ENCODE results near the gene SDR42E2. TPM values are rescaled to one million over a fixed set of nuclear protein-coding genes. Genes with fewer than 3 reads are reported as not detected.

SDR42E2 gene
- polyA plus RNA-seq, 1 donor from 2014 or later, result not detected

GRCh38 chr16:22186517-22186916 lies 24.2 kb downstream of the SDR42E2 start:
- H3F3A ChIP-seq (ENCODE audit: insufficient read depth, low read length, poor library complexity, severe bottlenecking), result no peaks in the 10 kb centered on the region
- H2AFZ ChIP-seq (ENCODE audit: low read depth, low read length), result no peak overlapping the region
- TF ChIP-seq EP300 (conservative IDR thresholded peaks at IDR 0.05; ENCODE audit: poor library complexity, severe bottlenecking) (no peak), SMC3 (conservative IDR thresholded peaks at IDR 0.05; ENCODE audit: poor library complexity) (no peak), MXI1 (conservative IDR thresholded peaks at IDR 0.05; ENCODE audit: poor library complexity, severe bottlenecking) (no peak), EZH2 (IDR thresholded peaks at IDR 0.05; ENCODE audit: borderline replicate concordance, insufficient read depth, low read length, poor library complexity, severe bottlenecking) (no peak), POLR2AphosphoS5 (IDR thresholded peaks at IDR 0.05) (no peak), RAD21 (conservative IDR thresholded peaks at IDR 0.05) (no peak), CTCF (IDR thresholded peaks at IDR 0.05; ENCODE audit: poor library complexity, severe bottlenecking) (no peak), TAF1 (IDR thresholded peaks at IDR 0.05; ENCODE audit: low read depth) (no peak)
- TF ChIP-seq, protein P1, sequence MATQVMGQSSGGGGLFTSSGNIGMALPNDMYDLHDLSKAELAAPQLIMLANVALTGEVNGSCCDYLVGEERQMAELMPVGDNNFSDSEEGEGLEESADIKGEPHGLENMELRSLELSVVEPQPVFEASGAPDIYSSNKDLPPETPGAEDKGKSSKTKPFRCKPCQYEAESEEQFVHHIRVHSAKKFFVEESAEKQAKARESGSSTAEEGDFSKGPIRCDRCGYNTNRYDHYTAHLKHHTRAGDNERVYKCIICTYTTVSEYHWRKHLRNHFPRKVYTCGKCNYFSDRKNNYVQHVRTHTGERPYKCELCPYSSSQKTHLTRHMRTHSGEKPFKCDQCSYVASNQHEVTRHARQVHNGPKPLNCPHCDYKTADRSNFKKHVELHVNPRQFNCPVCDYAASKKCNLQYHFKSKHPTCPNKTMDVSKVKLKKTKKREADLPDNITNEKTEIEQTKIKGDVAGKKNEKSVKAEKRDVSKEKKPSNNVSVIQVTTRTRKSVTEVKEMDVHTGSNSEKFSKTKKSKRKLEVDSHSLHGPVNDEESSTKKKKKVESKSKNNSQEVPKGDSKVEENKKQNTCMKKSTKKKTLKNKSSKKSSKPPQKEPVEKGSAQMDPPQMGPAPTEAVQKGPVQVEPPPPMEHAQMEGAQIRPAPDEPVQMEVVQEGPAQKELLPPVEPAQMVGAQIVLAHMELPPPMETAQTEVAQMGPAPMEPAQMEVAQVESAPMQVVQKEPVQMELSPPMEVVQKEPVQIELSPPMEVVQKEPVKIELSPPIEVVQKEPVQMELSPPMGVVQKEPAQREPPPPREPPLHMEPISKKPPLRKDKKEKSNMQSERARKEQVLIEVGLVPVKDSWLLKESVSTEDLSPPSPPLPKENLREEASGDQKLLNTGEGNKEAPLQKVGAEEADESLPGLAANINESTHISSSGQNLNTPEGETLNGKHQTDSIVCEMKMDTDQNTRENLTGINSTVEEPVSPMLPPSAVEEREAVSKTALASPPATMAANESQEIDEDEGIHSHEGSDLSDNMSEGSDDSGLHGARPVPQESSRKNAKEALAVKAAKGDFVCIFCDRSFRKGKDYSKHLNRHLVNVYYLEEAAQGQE (IDR thresholded peaks at IDR 0.05; ENCODE audit: borderline replicate concordance), result no peak
- no peak overlapping the region for H3K9ac ChIP-seq (ENCODE audit: low read length)
- H3K27me3 ChIP-seq (ENCODE audit: insufficient read depth, low read depth, low read length), result no peaks in the 10 kb centered on the region
- H3K27ac ChIP-seq (ENCODE audit: low read length), result no peak overlapping the region
- no peaks in the 10 kb centered on the region for H3K9me2 ChIP-seq (ENCODE audit: insufficient read depth, low read length)
- no peaks in the 10 kb centered on the region for H4K20me1 ChIP-seq (ENCODE audit: insufficient read depth)
- H3K79me2 ChIP-seq (replicated peaks; ENCODE audit: insufficient read depth, low read length), result no peaks in the 10 kb centered on the region
- no peaks in the 10 kb centered on the region for H3K36me3 ChIP-seq (ENCODE audit: insufficient read depth, low read length)
- H3K4me3 ChIP-seq (ENCODE audit: low read length), result no peak overlapping the region
- H3K4me2 ChIP-seq (ENCODE audit: low read length), result no peak overlapping the region
- no peaks in the 10 kb centered on the region for H3K9me3 ChIP-seq (ENCODE audit: low read length)

GRCh38 chr16:22188267-22188594 lies 25.9 kb downstream of the SDR42E2 start:
- no peaks in the 10 kb centered on the region for H3K36me3 ChIP-seq (ENCODE audit: insufficient read depth, low read length)
- H2AFZ ChIP-seq (ENCODE audit: low read depth, low read length), result no peak overlapping the region
- TF ChIP-seq MXI1 (conservative IDR thresholded peaks at IDR 0.05; ENCODE audit: poor library complexity, severe bottlenecking) (no peak), EP300 (conservative IDR thresholded peaks at IDR 0.05; ENCODE audit: poor library complexity, severe bottlenecking) (no peak), RAD21 (conservative IDR thresholded peaks at IDR 0.05) (no peak), CTCF (IDR thresholded peaks at IDR 0.05; ENCODE audit: poor library complexity, severe bottlenecking) (no peak), TAF1 (IDR thresholded peaks at IDR 0.05; ENCODE audit: low read depth) (no peak), POLR2AphosphoS5 (IDR thresholded peaks at IDR 0.05) (no peak), EZH2 (IDR thresholded peaks at IDR 0.05; ENCODE audit: borderline replicate concordance, insufficient read depth, low read length, poor library complexity, severe bottlenecking) (no peak), SMC3 (conservative IDR thresholded peaks at IDR 0.05; ENCODE audit: poor library complexity) (no peak)
- TF ChIP-seq, protein P1 (IDR thresholded peaks at IDR 0.05; ENCODE audit: borderline replicate concordance), result no peak
- no peak overlapping the region for H3K4me2 ChIP-seq (ENCODE audit: low read length)
- no peaks in the 10 kb centered on the region for H3K9me2 ChIP-seq (ENCODE audit: insufficient read depth, low read length)
- H3K27ac ChIP-seq (ENCODE audit: low read length), result no peak overlapping the region
- H3K27me3 ChIP-seq (ENCODE audit: insufficient read depth, low read depth, low read length), result no peaks in the 10 kb centered on the region
- no peaks in the 10 kb centered on the region for H3F3A ChIP-seq (ENCODE audit: insufficient read depth, low read length, poor library complexity, severe bottlenecking)
- no peak overlapping the region for H3K4me3 ChIP-seq (ENCODE audit: low read length)
- no peaks in the 10 kb centered on the region for H4K20me1 ChIP-seq (ENCODE audit: insufficient read depth)
- H3K9ac ChIP-seq (ENCODE audit: low read length), result no peak overlapping the region
- no peaks in the 10 kb centered on the region for H3K79me2 ChIP-seq (replicated peaks; ENCODE audit: insufficient read depth, low read length)
- no peaks in the 10 kb centered on the region for H3K9me3 ChIP-seq (ENCODE audit: low read length)

Data from neural cell (in vitro differentiated cells).